T-cell (primary cell): ENCODE measurements around the gene C1orf226. TPM values are rescaled to one million over a fixed set of nuclear protein-coding genes. Genes with fewer than 3 reads are reported as not detected.

Experiments used
- ATAC-seq, 4 experiments: fragments of 200-7000 bp in 3 of 4; fragments of 150-1000 bp in 1 of 4; cut with Tn5 transposase; replicated peaks in 1 of 4; 1 replicate in 3 of 4; 2 replicates in 1 of 4; pipeline ENCODE4 v1.10.0; 2021; ENCODE audit warnings: moderate library complexity in 3 of 4, mild to moderate bottlenecking in 2 of 4, moderate number of reproducible peaks in 1 of 4
- CTCF ChIA-PET, 2 donors: fragments of 300-600 bp; sonication (Branson Sonifier 250); formaldehyde crosslinking; loops; one replicate each; lab custom pipeline; 2022; ENCODE audit warnings: antibody characterized with exemption in 2 of 2; lab: Charles Lee
- POLR2A ChIA-PET, 2 donors: fragments of 300-600 bp; sonication (Branson Sonifier 250); formaldehyde crosslinking; loops; one replicate each; lab custom pipeline; 2022; ENCODE audit warnings: antibody characterized with exemption in 2 of 2; lab: Charles Lee
- DNase-seq, 35 experiments: peaks; one replicate each; pipeline versions ENCODE4 v3.0.0 to v3.0.0-alpha.2; 2013 to 2023
- H3K27ac ChIP-seq: one replicate; pipeline ENCODE4 v1.5.1; 2013; ENCODE audit warnings: low read length
- H3K27me3 ChIP-seq, 2 experiments: replicated peaks in 1 of 2; 1 replicate in 1 of 2; 2 replicates in 1 of 2; pipeline versions ENCODE4 v1.6.1 to v1.7.0; 2013; ENCODE audit warnings: low read length in 1 of 2, mixed read lengths in 1 of 2; ENCODE audit not compliant: control insufficient read depth in 2 of 2, insufficient read depth in 2 of 2; ENCODE audit errors: extremely low read depth in 1 of 2
- H3K36me3 ChIP-seq, 2 donors: 1 replicate in 1 of 2; 2 replicates in 1 of 2; pipeline versions ENCODE4 v1.6.1 to v1.7.0; 2013; ENCODE audit warnings: low read length in 1 of 2; ENCODE audit not compliant: control insufficient read depth in 2 of 2, insufficient read depth in 1 of 2; ENCODE audit errors: extremely low read depth in 1 of 2
- H3K4me1 ChIP-seq, 2 experiments: 1 replicate in 1 of 2; 2 replicates in 1 of 2; pipeline versions ENCODE4 v1.6.1 to v1.7.0; 2013; ENCODE audit warnings: low read length in 2 of 2, mixed read lengths in 1 of 2; ENCODE audit not compliant: insufficient read depth in 2 of 2, control insufficient read depth in 1 of 2; ENCODE audit errors: extremely low read depth in 1 of 2
- H3K4me3 ChIP-seq, 2 donors: 1 replicate in 1 of 2; 2 replicates in 1 of 2; pipeline versions ENCODE4 v1.5.1 to v1.7.0; 2013; ENCODE audit warnings: mild to moderate bottlenecking in 2 of 2, low read length in 1 of 2, moderate library complexity in 1 of 2; ENCODE audit not compliant: control insufficient read depth in 1 of 2; ENCODE audit errors: extremely low read depth in 1 of 2
- H3K9me3 ChIP-seq: 2 replicates; pipeline ENCODE4 v1.7.0; 2013
- H3K27ac Mint-ChIP-seq, 2 donors: one replicate each; pipeline ENCODE4 v1.8.0; 2020 to 2021; ENCODE audit warnings: mild to moderate bottlenecking in 2 of 2, mixed read lengths in 2 of 2
- H3K27me3 Mint-ChIP-seq, 2 donors: one replicate each; pipeline ENCODE4 v1.8.0; 2021 to 2022; ENCODE audit warnings: mixed read lengths in 2 of 2
- H3K36me3 Mint-ChIP-seq: one replicate; pipeline ENCODE4 v1.8.0; 2021; ENCODE audit warnings: mixed read lengths
- H3K4me1 Mint-ChIP-seq, 3 donors: one replicate each; pipeline ENCODE4 v1.8.0; 2020 to 2022; ENCODE audit warnings: mixed read lengths in 3 of 3, mild to moderate bottlenecking in 1 of 3
- H3K4me3 Mint-ChIP-seq, 3 donors: one replicate each; pipeline ENCODE4 v1.8.0; 2020 to 2022; ENCODE audit warnings: mild to moderate bottlenecking in 3 of 3, mixed read lengths in 3 of 3, moderate library complexity in 3 of 3
- H3K9me3 Mint-ChIP-seq, 3 donors: one replicate each; pipeline ENCODE4 v1.8.0; 2020 to 2022; ENCODE audit warnings: mixed read lengths in 3 of 3
- WGBS: methylation state at CpG from one replicate; pipeline ENCODE4 v1.1.5; 2013; ENCODE audit warnings: missing lambda C conversion rate; ENCODE audit not compliant: insufficient coverage; 5-methylcytosine and 5-hydroxymethylcytosine counted together
- total RNA-seq, 35 experiments: library from RNA in 6 of 35; stranded (reverse) in 6 of 35; fragments of 120-200 nt in 1 of 35; gene quantifications; one replicate each; pipeline versions ENCODE4 v1.2.1 to v1.2.4 and lab custom pipeline; 2013 to 2026

The C1orf226 gene
- total RNA-seq, 5 donors from 2014 or later (not counting 1 experiment from before 2014, with no cell fraction given): 0.09 to 0.13 (median 0.12) TPM; not detected in 2

GRCh38 chr1:162367772-162368171 is 13.8 kb upstream of the C1orf226 start:
- Histone ChIP-seq H3K27me3 (peaks cover 0 to 25% of the 10 kb centered on the region in 2 experiments), H3K27ac (no peak overlapping the region), H3K9me3 (no peaks in the 10 kb centered on the region), H3K4me3 (no peak overlapping the region), H3K4me1 (no peaks in the 10 kb centered on the region), H3K36me3 (no peaks in the 10 kb centered on the region)
- 86% methylated on average over 2 of the region's 10 CpGs for WGBS
- POLR2A ChIA-PET: no interaction called here
- Mint-ChIP-seq H3K9me3 (no peaks in the 10 kb centered on the region), H3K27ac (no peak overlapping the region), H3K4me1 (no peaks in the 10 kb centered on the region), H3K27me3 (peaks cover 0 to 9% of the 10 kb centered on the region in 2 donors), H3K4me3 (no peak overlapping the region), H3K36me3 (no peaks in the 10 kb centered on the region)
- CTCF ChIA-PET: no interaction called here
- no peak for ATAC-seq
- no peak for DNase-seq

GRCh38 chr1:162368451-162368850 is 13.1 kb upstream of the C1orf226 start:
- ChIA-PET POLR2A (no interaction called here), CTCF (no interaction called here)
- peaks cover 0 to 25% of the 10 kb centered on the region in 2 experiments for H3K27me3 ChIP-seq
- 80% methylated on average over 2 of the region's 4 CpGs for WGBS
- no peak overlapping the region for H3K27ac ChIP-seq
- H3K4me1 ChIP-seq: no peaks in the 10 kb centered on the region
- no peak for DNase-seq
- Mint-ChIP-seq H3K27me3 (peaks cover 0 to 8% of the 10 kb centered on the region in 2 donors), H3K9me3 (no peaks in the 10 kb centered on the region), H3K36me3 (no peaks in the 10 kb centered on the region), H3K4me3 (no peak overlapping the region), H3K27ac (no peak overlapping the region), H3K4me1 (no peaks in the 10 kb centered on the region)
- no peak overlapping the region for H3K4me3 ChIP-seq
- H3K36me3 ChIP-seq: no peaks in the 10 kb centered on the region
- no peak for ATAC-seq
- H3K9me3 ChIP-seq: no peaks in the 10 kb centered on the region

GRCh38 chr1:162369571-162369970 is 12.0 kb upstream of the C1orf226 start:
- DNase-seq (no peak), ATAC-seq (no peak)
- Histone ChIP-seq H3K9me3 (no peaks in the 10 kb centered on the region), H3K4me3 (no peak overlapping the region), H3K36me3 (no peaks in the 10 kb centered on the region), H3K4me1 (no peaks in the 10 kb centered on the region), H3K27me3 (peaks cover 0 to 22% of the 10 kb centered on the region in 2 experiments), H3K27ac (no peak overlapping the region)
- ChIA-PET POLR2A (no interaction called here), CTCF (no interaction called here)
- no peak overlapping the region for H3K4me3 Mint-ChIP-seq
- no peak overlapping the region for H3K27ac Mint-ChIP-seq
- no peaks in the 10 kb centered on the region for H3K4me1 Mint-ChIP-seq
- H3K36me3 Mint-ChIP-seq: no peaks in the 10 kb centered on the region
- H3K27me3 Mint-ChIP-seq: peaks cover 0 to 4% of the 10 kb centered on the region in 2 donors
- H3K9me3 Mint-ChIP-seq: no peaks in the 10 kb centered on the region
- WGBS: 62% methylated on average over 2 of the region's 7 CpGs

GRCh38 chr1:162370161-162370560 is 11.4 kb upstream of the C1orf226 start:
- Histone ChIP-seq H3K36me3 (no peaks in the 10 kb centered on the region), H3K27me3 (peaks cover 0 to 18% of the 10 kb centered on the region in 2 experiments), H3K4me1 (no peaks in the 10 kb centered on the region), H3K4me3 (no peak overlapping the region), H3K27ac (no peak overlapping the region), H3K9me3 (no peaks in the 10 kb centered on the region)
- Mint-ChIP-seq H3K4me1 (no peaks in the 10 kb centered on the region), H3K9me3 (no peaks in the 10 kb centered on the region), H3K4me3 (no peak overlapping the region), H3K27ac (no peak overlapping the region), H3K36me3 (no peaks in the 10 kb centered on the region), H3K27me3 (peaks cover 0 to 4% of the 10 kb centered on the region in 2 donors)
- POLR2A ChIA-PET: no interaction called here
- ATAC-seq (no peak), DNase-seq (no peak)
- CTCF ChIA-PET: no interaction called here
- WGBS: no CpG with 5 or more reads among the region's 1 CpG

- no peaks in the 10 kb centered on the region for H3K9me3 ChIP-seq
- ChIA-PET POLR2A (no interaction called here), CTCF (no interaction called here)
- peaks cover 0 to 4% of the 10 kb centered on the region in 2 donors for H3K27me3 Mint-ChIP-seq
- no peak overlapping the region for H3K27ac ChIP-seq
- no peak overlapping the region for H3K4me3 Mint-ChIP-seq
- no peaks in the 10 kb centered on the region for H3K36me3 Mint-ChIP-seq
- no peak overlapping the region for H3K27ac Mint-ChIP-seq
- peaks cover 0 to 18% of the 10 kb centered on the region in 2 experiments for H3K27me3 ChIP-seq
- no peaks in the 10 kb centered on the region for H3K4me1 Mint-ChIP-seq
- DNase-seq (no peak), ATAC-seq (no peak)
- H3K36me3 ChIP-seq: no peaks in the 10 kb centered on the region
- no CpG with 5 or more reads among the region's 3 CpGs for WGBS
- H3K4me1 ChIP-seq: no peaks in the 10 kb centered on the region
- no peaks in the 10 kb centered on the region for H3K9me3 Mint-ChIP-seq
- no peak overlapping the region for H3K4me3 ChIP-seq
These were observed 10.8 kb upstream of the C1orf226 start for GRCh38 chr1:162370721-162371120.

GRCh38 chr1:162371611-162372010 is 9.9 kb upstream of the C1orf226 start:
- POLR2A ChIA-PET: no interaction called here
- no CpG with 5 or more reads among the region's 6 CpGs for WGBS

More at GRCh38 chr1:162371611-162372010, 9.9 kb upstream of the C1orf226 start:
- no peak overlapping the region for H3K27ac ChIP-seq
- no peak overlapping the region for H3K27ac Mint-ChIP-seq
- DNase-seq (no peak), ATAC-seq (no peak)
- H3K27me3 ChIP-seq: peaks cover 0 to 18% of the 10 kb centered on the region in 2 experiments
- no peaks in the 10 kb centered on the region for H3K4me1 ChIP-seq
- no peaks in the 10 kb centered on the region for H3K36me3 ChIP-seq
- no peaks in the 10 kb centered on the region for H3K36me3 Mint-ChIP-seq
- H3K27me3 Mint-ChIP-seq: no peaks in the 10 kb centered on the region
- no peaks in the 10 kb centered on the region for H3K4me1 Mint-ChIP-seq
- no peaks in the 10 kb centered on the region for H3K9me3 Mint-ChIP-seq
- CTCF ChIA-PET: no interaction called here
- no peak overlapping the region for H3K4me3 ChIP-seq
- H3K9me3 ChIP-seq: no peaks in the 10 kb centered on the region
- H3K4me3 Mint-ChIP-seq: no peak overlapping the region
